GM19452 (cell line): ENCODE results near the gene RAB3GAP1.

Experiments
- ATAC-seq: cut with Tn5 transposase; IDR thresholded peaks from one replicate; pipeline ENCODE4 v1.9.1; 2021; ENCODE audit not compliant: unreplicated experiment

The RAB3GAP1 gene

GRCh38 chr2:135208016-135208415, 155.9 kb downstream of the RAB3GAP1 start:
- no peak for ATAC-seq

- no peak for ATAC-seq
These were observed 160.7 kb downstream of the RAB3GAP1 start for GRCh38 chr2:135212757-135213156.

GRCh38 chr2:135218426-135218825, 166.3 kb downstream of the RAB3GAP1 start:
- no peak for ATAC-seq

- ATAC-seq: no peak
These were observed 167.1 kb downstream of the RAB3GAP1 start for GRCh38 chr2:135219226-135219625.
